Neural cell (in vitro differentiated cells): Measurements from ENCODE around the gene PDE4A. TPM values are rescaled to one million over a fixed set of nuclear protein-coding genes. Genes with fewer than 3 reads are reported as not detected.

Experiments
- H2AFZ ChIP-seq: fragments of 200-600, 300-800 bp; sonication (generic), shearing (Covaris generic); 2 replicates; pipeline ENCODE4 v1.6.0; 2014; ENCODE audit warnings: low read depth, mild to moderate bottlenecking, antibody characterized with exemption, low read length, moderate library complexity
- H3F3A ChIP-seq: fragments of 200-600 bp; shearing (Covaris generic); 2 replicates; pipeline ENCODE4 v1.6.1; 2016; ENCODE audit warnings: mild to moderate bottlenecking, moderate library complexity, mixed read lengths, antibody characterized with exemption, low read length; ENCODE audit not compliant: insufficient read depth, poor library complexity, severe bottlenecking
- H3K27ac ChIP-seq: fragments of 200-600, 300-800 bp; sonication (generic), shearing (Covaris generic); 2 replicates; pipeline ENCODE4 v1.5.1; 2014; ENCODE audit warnings: mild to moderate bottlenecking, low read length, moderate library complexity
- H3K27me3 ChIP-seq: fragments of 300-800, 200-600 bp; sonication (generic), shearing (Covaris generic); 2 replicates; pipeline ENCODE4 v1.6.0; 2014; ENCODE audit warnings: mild to moderate bottlenecking, low read depth, low read length, moderate library complexity; ENCODE audit not compliant: insufficient read depth
- H3K36me3 ChIP-seq: fragments of 300-800, 200-600 bp; sonication (generic), shearing (Covaris generic); 2 replicates; pipeline ENCODE4 v1.5.1; 2014; ENCODE audit warnings: mild to moderate bottlenecking, antibody characterized with exemption, low read length, moderate library complexity; ENCODE audit not compliant: insufficient read depth
- H3K4me2 ChIP-seq: fragments of 300-800, 200-600 bp; sonication (generic), shearing (Covaris generic); 2 replicates; pipeline ENCODE4 v1.6.0; 2014; ENCODE audit warnings: mild to moderate bottlenecking, low read length
- H3K4me3 ChIP-seq: fragments of 300-800, 200-600 bp; sonication (generic), shearing (Covaris generic); 2 replicates; pipeline ENCODE4 v1.5.1; 2014; ENCODE audit warnings: mild to moderate bottlenecking, low read length, moderate library complexity
- H3K79me2 ChIP-seq: fragments of 200-600 bp; shearing (Covaris generic); replicated peaks from 2 replicates; pipeline ENCODE4 v1.6.0; 2014; ENCODE audit warnings: mild to moderate bottlenecking, low read length, moderate library complexity; ENCODE audit not compliant: insufficient read depth
- H3K9ac ChIP-seq: fragments of 300-800, 200-600 bp; sonication (generic), shearing (Covaris generic); 2 replicates; pipeline ENCODE4 v1.6.1; 2016; ENCODE audit warnings: mild to moderate bottlenecking, low read length, mixed read lengths
- H3K9me2 ChIP-seq: fragments of 200-600 bp; shearing (Covaris generic); 2 replicates; pipeline ENCODE4 v1.6.1; 2016; ENCODE audit warnings: mild to moderate bottlenecking, low read length, mixed read lengths; ENCODE audit not compliant: insufficient read depth
- H3K9me3 ChIP-seq: fragments of 200-600, 300-800 bp; sonication (generic), shearing (Covaris generic); 2 replicates; pipeline ENCODE4 v1.6.1; 2016; ENCODE audit warnings: mild to moderate bottlenecking, mixed run types, low read length, moderate library complexity, mixed read lengths
- H4K20me1 ChIP-seq: fragments of 200-600 bp; shearing (Covaris generic); 2 replicates; pipeline ENCODE4 v1.6.1; 2016; ENCODE audit warnings: mild to moderate bottlenecking, mixed run types; ENCODE audit not compliant: insufficient read depth
- EP300 ChIP-seq: fragments of 450-650 bp; conservative IDR thresholded peaks from 2 replicates; pipeline ENCODE4 v1.6.1; 2014; ENCODE audit warnings: antibody characterized with exemption, mild to moderate bottlenecking, moderate library complexity; ENCODE audit not compliant: poor library complexity, severe bottlenecking
- EZH2 ChIP-seq: fragments of 200-600, 300-800 bp; shearing (Covaris generic), sonication (generic); IDR thresholded peaks from 2 replicates; pipeline ENCODE4 v1.6.1; 2014; ENCODE audit warnings: antibody characterized with exemption, low read length, borderline replicate concordance, mild to moderate bottlenecking; ENCODE audit not compliant: insufficient read depth, poor library complexity, severe bottlenecking
- MXI1 ChIP-seq: fragments of 450-650 bp; conservative IDR thresholded peaks from 2 replicates; pipeline ENCODE4 v1.6.1; 2014; ENCODE audit warnings: antibody characterized with exemption, mild to moderate bottlenecking; ENCODE audit not compliant: poor library complexity, severe bottlenecking
- POLR2AphosphoS5 ChIP-seq: IDR thresholded peaks from 2 replicates; pipeline ENCODE4 v1.6.1; 2012
- RAD21 ChIP-seq: fragments of 450-650 bp; conservative IDR thresholded peaks from 2 replicates; pipeline ENCODE4 v1.6.1; 2014; ENCODE audit warnings: antibody characterized with exemption, mild to moderate bottlenecking, moderate library complexity
- SMC3 ChIP-seq: fragments of 450-650 bp; conservative IDR thresholded peaks from 2 replicates; pipeline ENCODE4 v1.6.1; 2014; ENCODE audit warnings: antibody characterized with exemption, mild to moderate bottlenecking, moderate library complexity; ENCODE audit not compliant: poor library complexity
- TAF1 ChIP-seq: IDR thresholded peaks from 2 replicates; pipeline ENCODE4 v1.6.1; 2012; ENCODE audit warnings: low read depth
- polyA plus RNA-seq: library from polyadenylated mRNA; depleted of rRNA; stranded (reverse); fragments of >200 nt; gene quantifications from 2 replicates; pipeline ENCODE4 v1.2.3, GENCODE V29; 2014
- TF ChIP-seq, protein P1 (sequence below): fragments of 450-650 bp; IDR thresholded peaks from 2 replicates; pipeline ENCODE4 v1.5.1; 2014; ENCODE audit warnings: antibody characterized with exemption, mild to moderate bottlenecking, moderate library complexity; ENCODE audit not compliant: poor library complexity, severe bottlenecking
- TF ChIP-seq, protein P2 (sequence below): IDR thresholded peaks from 2 replicates; pipeline ENCODE4 v1.6.1; 2012; ENCODE audit warnings: borderline replicate concordance

Gene PDE4A
- polyA plus RNA-seq, 1 donor from 2014 or later = 3.4 TPM

DNA sequence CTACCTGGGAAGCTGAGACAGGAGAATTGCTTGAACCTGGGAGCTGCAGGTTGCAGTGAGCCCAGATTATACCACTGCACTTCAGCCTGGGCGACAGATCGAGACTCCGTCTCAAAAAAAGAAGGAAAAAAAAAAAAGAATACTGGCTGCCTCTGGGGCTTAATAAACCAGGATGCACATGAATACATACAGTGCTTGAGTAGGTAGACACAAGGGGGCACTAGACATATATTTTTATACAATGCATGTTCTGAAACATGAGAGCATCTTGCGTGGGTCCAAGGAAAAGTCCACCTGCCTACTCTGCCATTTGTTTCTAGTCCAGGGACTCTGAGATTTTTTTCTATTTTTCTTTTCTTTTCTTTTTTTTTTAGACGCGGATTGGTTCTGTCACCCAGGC is 51.6 kb downstream of the PDE4A start:
- no peak overlapping the region for H2AFZ ChIP-seq
- no peak overlapping the region for H3K4me3 ChIP-seq
- H3K79me2 ChIP-seq = no peaks in the 10 kb centered on the region
- no peak for TF ChIP-seq EZH2
- TF ChIP-seq RAD21 = peak; percentile 26
- TF ChIP-seq, protein P1, sequence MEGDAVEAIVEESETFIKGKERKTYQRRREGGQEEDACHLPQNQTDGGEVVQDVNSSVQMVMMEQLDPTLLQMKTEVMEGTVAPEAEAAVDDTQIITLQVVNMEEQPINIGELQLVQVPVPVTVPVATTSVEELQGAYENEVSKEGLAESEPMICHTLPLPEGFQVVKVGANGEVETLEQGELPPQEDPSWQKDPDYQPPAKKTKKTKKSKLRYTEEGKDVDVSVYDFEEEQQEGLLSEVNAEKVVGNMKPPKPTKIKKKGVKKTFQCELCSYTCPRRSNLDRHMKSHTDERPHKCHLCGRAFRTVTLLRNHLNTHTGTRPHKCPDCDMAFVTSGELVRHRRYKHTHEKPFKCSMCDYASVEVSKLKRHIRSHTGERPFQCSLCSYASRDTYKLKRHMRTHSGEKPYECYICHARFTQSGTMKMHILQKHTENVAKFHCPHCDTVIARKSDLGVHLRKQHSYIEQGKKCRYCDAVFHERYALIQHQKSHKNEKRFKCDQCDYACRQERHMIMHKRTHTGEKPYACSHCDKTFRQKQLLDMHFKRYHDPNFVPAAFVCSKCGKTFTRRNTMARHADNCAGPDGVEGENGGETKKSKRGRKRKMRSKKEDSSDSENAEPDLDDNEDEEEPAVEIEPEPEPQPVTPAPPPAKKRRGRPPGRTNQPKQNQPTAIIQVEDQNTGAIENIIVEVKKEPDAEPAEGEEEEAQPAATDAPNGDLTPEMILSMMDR = peak; percentile 54
- TF ChIP-seq SMC3 = peak; percentile 32
- TF ChIP-seq EP300 = no peak
- no peaks in the 10 kb centered on the region for H3K36me3 ChIP-seq
- no peaks in the 10 kb centered on the region for H3F3A ChIP-seq
- no peaks in the 10 kb centered on the region for H3K9me3 ChIP-seq
- no peaks in the 10 kb centered on the region for H3K27me3 ChIP-seq
- H3K4me2 ChIP-seq = no peak overlapping the region
- H4K20me1 ChIP-seq = no peaks in the 10 kb centered on the region
- H3K9ac ChIP-seq = no peak overlapping the region
- no peaks in the 10 kb centered on the region for H3K9me2 ChIP-seq
- H3K27ac ChIP-seq = no peak overlapping the region

DNA sequence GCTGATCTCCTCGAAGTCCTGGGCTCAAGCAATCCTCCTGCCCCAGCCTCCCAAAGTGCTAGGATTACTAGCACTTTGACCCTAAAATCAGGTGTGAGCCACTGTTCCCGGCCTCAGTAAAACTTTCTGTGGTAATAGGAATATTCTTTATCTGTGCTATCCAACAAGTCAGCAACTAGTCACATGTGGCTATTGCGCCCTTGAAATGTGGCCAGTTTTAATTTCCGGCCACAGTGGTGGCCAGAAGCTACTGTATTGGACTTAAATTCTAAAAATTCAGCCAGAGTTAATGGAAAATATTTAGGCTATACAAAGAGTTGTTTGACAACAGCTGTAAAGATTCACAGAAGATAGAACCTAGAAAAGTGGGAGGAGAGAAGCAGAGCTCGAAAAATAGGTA is 52.9 kb downstream of the PDE4A start:
- no peak overlapping the region for H3K4me3 ChIP-seq
- no peaks in the 10 kb centered on the region for H3K9me3 ChIP-seq
- H3K9me2 ChIP-seq = no peaks in the 10 kb centered on the region
- H3K9ac ChIP-seq = no peak overlapping the region
- H3K79me2 ChIP-seq = no peaks in the 10 kb centered on the region
- no peaks in the 10 kb centered on the region for H4K20me1 ChIP-seq
- H3K36me3 ChIP-seq = no peaks in the 10 kb centered on the region
- H3K27ac ChIP-seq = no peak overlapping the region
- no peaks in the 10 kb centered on the region for H3F3A ChIP-seq
- H3K4me2 ChIP-seq = no peak overlapping the region
- H2AFZ ChIP-seq = no peak overlapping the region
- TF ChIP-seq, protein P2, sequence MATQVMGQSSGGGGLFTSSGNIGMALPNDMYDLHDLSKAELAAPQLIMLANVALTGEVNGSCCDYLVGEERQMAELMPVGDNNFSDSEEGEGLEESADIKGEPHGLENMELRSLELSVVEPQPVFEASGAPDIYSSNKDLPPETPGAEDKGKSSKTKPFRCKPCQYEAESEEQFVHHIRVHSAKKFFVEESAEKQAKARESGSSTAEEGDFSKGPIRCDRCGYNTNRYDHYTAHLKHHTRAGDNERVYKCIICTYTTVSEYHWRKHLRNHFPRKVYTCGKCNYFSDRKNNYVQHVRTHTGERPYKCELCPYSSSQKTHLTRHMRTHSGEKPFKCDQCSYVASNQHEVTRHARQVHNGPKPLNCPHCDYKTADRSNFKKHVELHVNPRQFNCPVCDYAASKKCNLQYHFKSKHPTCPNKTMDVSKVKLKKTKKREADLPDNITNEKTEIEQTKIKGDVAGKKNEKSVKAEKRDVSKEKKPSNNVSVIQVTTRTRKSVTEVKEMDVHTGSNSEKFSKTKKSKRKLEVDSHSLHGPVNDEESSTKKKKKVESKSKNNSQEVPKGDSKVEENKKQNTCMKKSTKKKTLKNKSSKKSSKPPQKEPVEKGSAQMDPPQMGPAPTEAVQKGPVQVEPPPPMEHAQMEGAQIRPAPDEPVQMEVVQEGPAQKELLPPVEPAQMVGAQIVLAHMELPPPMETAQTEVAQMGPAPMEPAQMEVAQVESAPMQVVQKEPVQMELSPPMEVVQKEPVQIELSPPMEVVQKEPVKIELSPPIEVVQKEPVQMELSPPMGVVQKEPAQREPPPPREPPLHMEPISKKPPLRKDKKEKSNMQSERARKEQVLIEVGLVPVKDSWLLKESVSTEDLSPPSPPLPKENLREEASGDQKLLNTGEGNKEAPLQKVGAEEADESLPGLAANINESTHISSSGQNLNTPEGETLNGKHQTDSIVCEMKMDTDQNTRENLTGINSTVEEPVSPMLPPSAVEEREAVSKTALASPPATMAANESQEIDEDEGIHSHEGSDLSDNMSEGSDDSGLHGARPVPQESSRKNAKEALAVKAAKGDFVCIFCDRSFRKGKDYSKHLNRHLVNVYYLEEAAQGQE = no peak
- TF ChIP-seq EZH2 (no peak), POLR2AphosphoS5 (no peak)
- no peaks in the 10 kb centered on the region for H3K27me3 ChIP-seq

DNA sequence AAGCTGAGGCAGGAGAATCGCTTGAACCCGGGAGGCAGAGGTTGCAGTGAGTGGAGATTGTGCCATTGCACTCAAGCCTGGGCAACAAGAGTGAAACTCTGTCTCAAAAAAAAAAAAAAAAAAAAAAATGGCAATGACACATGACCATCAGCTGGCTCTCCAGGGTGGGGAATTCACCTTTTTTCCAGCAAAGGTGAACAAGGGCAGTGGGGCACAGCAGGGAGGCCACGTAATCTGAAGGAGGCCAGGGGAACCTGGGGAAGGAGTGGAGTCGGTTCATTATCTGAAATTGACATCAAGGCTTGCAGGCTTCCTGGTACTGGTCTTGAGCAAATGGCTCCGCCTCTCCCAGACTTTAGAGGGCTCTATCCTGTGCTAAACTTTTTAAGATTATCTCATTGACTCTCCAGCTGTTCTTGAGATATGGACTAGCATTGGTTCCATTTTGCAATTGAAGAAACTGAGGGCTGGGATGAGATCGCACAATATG is 54.7 kb downstream of the PDE4A start:
- Histone ChIP-seq H3K9me2 (no peaks in the 10 kb centered on the region), H3K4me3 (no peak overlapping the region), H3K79me2 (no peaks in the 10 kb centered on the region), H3K9ac (no peak overlapping the region), H3K27ac (no peak overlapping the region), H3K9me3 (no peaks in the 10 kb centered on the region), H2AFZ (no peak overlapping the region), H3K36me3 (no peaks in the 10 kb centered on the region), H3F3A (no peaks in the 10 kb centered on the region), H3K4me2 (no peak overlapping the region), H4K20me1 (no peaks in the 10 kb centered on the region), H3K27me3 (peaks cover 7% of the 10 kb centered on the region)
- TF ChIP-seq SMC3 (no peak), MXI1 (no peak), TAF1 (no peak), EZH2 (no peak), RAD21 (no peak), EP300 (no peak), POLR2AphosphoS5 (no peak)
- TF ChIP-seq, protein P1 = no peak
- TF ChIP-seq, protein P2 = no peak
